ENCODE measurements around the gene LARGE2. TPM values are rescaled to one million over a fixed set of nuclear protein-coding genes. Genes with fewer than 3 reads are reported as not detected.

Gene LARGE2
- total RNA-seq, 2 donors from 2014 or later: 12.2 to 14.5 TPM

- intact Hi-C loops (cut with DNase I): no loop called here
- H3K9me3 ChIP-seq: no peaks in the 10 kb centered on the region
- ATAC-seq (peak; percentile 36), DNase-seq (peak; percentile 37 to 74 (median 70))
- peak overlapping the region in 2 of 4 donors; percentile 45 to 52 for H3K27ac ChIP-seq
- WGBS, 2 donors: 51 to 55% methylated on average over 15 of the region's 15 CpGs
- TF ChIP-seq CTCF (IDR thresholded peaks at IDR 0.05) (no peak), POLR2A (IDR thresholded peaks at IDR 0.05) (no peak)
- H3K36me3 ChIP-seq (replicated peaks in 1 of 2; ENCODE audit: insufficient read depth in 1 of 2, low read depth in 2 of 2): peaks cover 0 to 5% of the 10 kb centered on the region in 2 donors
- H3K4me3 ChIP-seq: no peak overlapping the region
- peaks cover 30% of the 10 kb centered on the region for H3K4me1 ChIP-seq
- H3K27me3 ChIP-seq: no peaks in the 10 kb centered on the region
Observed at GRCh38 chr11:45933131-45933831, 10.8 kb downstream of the LARGE2 start.

- Histone ChIP-seq H3K9me3 (no peaks in the 10 kb centered on the region), H3K27me3 (no peaks in the 10 kb centered on the region), H3K27ac (peak overlapping the region in 3 of 4 donors; percentile 45 to 52 (median 52)), H3K4me1 (peaks cover 30% of the 10 kb centered on the region), H3K36me3 (replicated peaks in 1 of 2; ENCODE audit: insufficient read depth in 1 of 2, low read depth in 2 of 2) (peaks cover 0 to 5% of the 10 kb centered on the region in 2 donors), H3K4me3 (no peak overlapping the region)
- 59 to 61% methylated on average over 19 to 21 of the region's 21 CpGs for WGBS, 2 donors
- intact Hi-C loops (cut with DNase I): no loop called here
- ATAC-seq (peak; percentile 2), DNase-seq (peak in 1 of 4 donors; percentile 10)
- TF ChIP-seq POLR2A (IDR thresholded peaks at IDR 0.05) (no peak), CTCF (IDR thresholded peaks at IDR 0.05) (no peak)
Observed at GRCh38 chr11:45933846-45934579, 11.6 kb downstream of the LARGE2 start.

GRCh38 chr11:45934580-45935318, 12.3 kb downstream of the LARGE2 start:
- H3K4me1 ChIP-seq: peaks cover 30% of the 10 kb centered on the region
- DNase-seq (peak; percentile 21 to 57 (median 46)), ATAC-seq (peak; percentile 60)
- H3K36me3 ChIP-seq (replicated peaks in 1 of 2; ENCODE audit: insufficient read depth in 1 of 2, low read depth in 2 of 2): peaks cover 0 to 5% of the 10 kb centered on the region in 2 donors
- intact Hi-C loops (cut with DNase I): no loop called here
- peak overlapping the region in 3 of 4 donors; percentile 45 to 52 (median 52) for H3K27ac ChIP-seq
- WGBS, 2 donors: 65 to 72% methylated on average over 12 of the region's 12 CpGs
- H3K27me3 ChIP-seq: no peaks in the 10 kb centered on the region
- no peak overlapping the region for H3K4me3 ChIP-seq
- no peaks in the 10 kb centered on the region for H3K9me3 ChIP-seq
- TF ChIP-seq CTCF (IDR thresholded peaks at IDR 0.05) (no peak), POLR2A (IDR thresholded peaks at IDR 0.05) (no peak)

GRCh38 chr11:45935349-45936064, 13.1 kb downstream of the LARGE2 start:
- intact Hi-C loops (cut with DNase I): no loop called here
- Histone ChIP-seq H3K36me3 (replicated peaks in 1 of 2; ENCODE audit: insufficient read depth in 1 of 2, low read depth in 2 of 2) (peaks cover 0 to 5% of the 10 kb centered on the region in 2 donors), H3K4me3 (no peak overlapping the region), H3K4me1 (peaks cover 23% of the 10 kb centered on the region), H3K27ac (peak overlapping the region in 2 of 4 donors; percentile 45 to 52), H3K27me3 (no peaks in the 10 kb centered on the region), H3K9me3 (no peaks in the 10 kb centered on the region)
- no peak for DNase-seq
- 80 to 92% methylated on average over 8 of the region's 8 CpGs for WGBS, 2 donors
- no peak for ATAC-seq
- TF ChIP-seq POLR2A (IDR thresholded peaks at IDR 0.05) (no peak), CTCF (IDR thresholded peaks at IDR 0.05) (no peak)
